GM21786 (cell line): Measurements from ENCODE around the gene DLX5.

Experiments
- ATAC-seq: cut with Tn5 transposase; IDR thresholded peaks from one replicate; pipeline ENCODE4 v1.9.1; 2021; ENCODE audit not compliant: unreplicated experiment

Gene DLX5

DNA sequence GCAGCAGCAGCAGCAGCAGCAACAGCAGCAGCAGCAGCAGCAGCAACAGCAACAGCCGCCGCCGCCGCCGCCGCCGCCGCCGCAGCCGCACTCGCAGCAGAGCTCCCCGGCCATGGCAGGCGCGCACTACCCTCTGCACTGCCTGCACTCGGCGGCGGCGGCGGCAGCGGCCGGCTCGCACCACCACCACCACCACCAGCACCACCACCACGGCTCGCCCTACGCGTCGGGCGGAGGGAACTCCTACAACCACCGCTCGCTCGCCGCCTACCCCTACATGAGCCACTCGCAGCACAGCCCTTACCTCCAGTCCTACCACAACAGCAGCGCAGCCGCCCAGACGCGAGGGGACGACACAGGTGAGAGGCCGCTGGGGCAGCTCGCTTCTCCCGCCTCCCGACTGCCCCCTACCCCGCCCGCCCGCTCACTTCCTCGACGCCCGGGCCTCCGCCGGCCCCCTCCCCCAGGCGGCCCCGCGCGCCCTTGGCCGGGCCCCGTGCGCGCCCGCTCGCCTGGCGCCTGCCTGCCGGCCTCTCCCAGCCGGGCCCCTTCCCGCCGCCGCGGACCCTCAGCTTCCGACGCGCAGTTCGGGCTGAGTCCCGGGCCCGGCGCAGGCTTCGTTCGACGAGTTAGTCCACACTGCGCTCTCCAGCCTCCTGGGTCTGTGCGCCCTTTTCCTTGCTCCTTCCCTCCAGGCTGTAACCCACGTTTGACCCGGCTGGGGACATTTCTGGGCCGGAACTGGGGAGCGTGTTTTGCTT is 18.4 kb downstream of the DLX5 start:
- ATAC-seq = peak; percentile 71

GRCh38 chr7:97005183-97006054 is 19.2 kb downstream of the DLX5 start, which contains the start of gene DLX6:
Gene DLX6 (plus strand): TSS chr7:97005553. CDS start chr7:97005978, 425 bp downstream.
- no peak for ATAC-seq

DNA sequence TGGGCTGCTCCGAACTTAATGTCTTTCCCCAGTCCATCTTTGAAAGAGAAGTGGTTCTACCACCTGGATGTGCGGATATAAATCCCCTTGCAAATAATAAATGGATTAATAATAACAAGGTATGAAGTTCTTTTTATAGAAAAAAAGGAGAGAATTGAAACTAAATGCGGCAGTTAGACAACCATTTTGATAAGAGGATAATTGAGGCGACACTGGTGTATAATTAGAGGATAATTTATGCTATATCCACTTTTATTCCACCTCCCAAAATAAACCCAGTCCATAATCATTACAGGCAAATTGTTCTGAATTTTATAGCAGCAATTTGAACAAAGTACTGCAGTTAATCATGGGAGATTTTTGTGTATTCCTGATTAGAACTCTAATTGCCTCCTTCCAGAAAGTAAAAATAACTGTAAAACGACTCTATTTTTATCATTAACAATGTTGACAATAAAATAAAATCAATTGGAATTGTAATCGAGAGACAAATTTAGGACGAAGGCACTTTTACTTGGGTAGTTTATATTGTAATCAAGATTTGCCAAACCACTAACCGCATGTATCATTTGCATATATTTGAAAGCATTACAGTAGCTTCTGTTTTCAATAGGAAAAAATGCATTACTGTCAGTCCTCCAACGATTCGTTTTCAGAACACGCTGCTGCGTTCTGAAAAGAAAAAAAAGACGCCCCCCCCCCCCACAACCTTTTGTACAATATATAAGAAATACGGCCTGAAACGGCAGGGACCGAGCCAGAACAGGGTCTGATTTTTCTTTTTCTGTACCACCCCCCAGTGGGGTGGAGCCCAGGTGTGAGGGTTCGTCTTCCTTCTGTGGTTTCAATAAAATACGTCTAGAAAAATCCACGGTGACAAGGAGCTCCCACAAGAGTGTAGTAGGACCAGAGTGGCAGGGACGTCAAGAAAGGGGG is 20.1 kb downstream of the DLX5 start:
- ATAC-seq = no peak

GRCh38 chr7:97003262-97004246 is 21.1 kb downstream of the DLX5 start:
- no peak for ATAC-seq

DNA sequence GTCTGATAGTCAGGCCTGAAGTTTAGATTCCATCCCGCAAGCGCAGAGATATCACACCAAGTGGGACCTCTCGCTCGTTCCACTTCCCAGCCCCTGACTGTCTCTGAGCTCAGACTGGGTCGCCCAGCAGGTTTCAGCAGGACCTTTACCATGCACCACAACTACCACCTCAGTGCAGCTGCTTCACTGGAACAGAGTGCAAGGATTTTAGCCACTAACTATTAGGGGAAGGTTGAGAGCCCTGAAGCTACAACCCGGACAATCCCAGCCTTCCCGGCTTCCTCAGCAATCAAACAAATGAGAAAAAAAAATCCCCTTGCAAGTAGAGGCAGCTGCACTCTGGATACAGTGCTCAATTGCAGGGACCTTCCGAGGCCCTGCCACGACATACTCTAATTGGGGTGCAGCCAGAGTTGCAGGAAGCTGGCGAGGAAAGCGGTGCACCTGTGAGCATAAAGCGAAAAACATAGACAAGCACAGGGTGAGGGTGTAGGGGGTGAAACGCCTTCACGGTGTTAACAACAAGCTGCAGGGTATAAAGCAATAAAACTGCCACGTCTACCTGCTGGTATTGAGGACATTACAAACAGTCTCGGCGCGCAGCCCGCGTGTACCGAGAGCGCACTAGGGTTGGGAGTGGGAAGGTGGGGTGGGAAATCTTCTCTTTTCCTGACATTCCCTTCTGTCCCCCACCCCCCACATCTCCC is 21.9 kb downstream of the DLX5 start:
- no peak for ATAC-seq

GRCh38 chr7:97001656-97002554 is 22.7 kb downstream of the DLX5 start:
- no peak for ATAC-seq

DNA sequence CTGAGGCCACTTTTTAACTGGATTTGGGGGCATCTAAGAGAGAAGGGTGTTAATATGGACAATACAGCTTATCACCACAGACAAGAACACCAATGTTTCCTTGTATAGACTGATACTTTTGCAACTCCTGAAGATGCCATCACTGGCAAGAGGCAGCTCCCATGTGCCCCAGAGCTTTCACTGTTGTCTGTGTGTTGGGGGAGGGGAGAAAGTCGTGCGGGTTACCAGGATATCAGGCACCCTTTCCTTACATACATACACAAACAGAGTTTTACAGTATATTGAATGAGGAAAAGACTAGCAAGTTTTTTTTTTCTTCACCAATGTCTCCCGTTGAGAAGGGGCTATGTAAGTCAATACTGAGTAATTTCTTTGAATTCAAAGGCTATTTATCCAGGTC is 23.4 kb downstream of the DLX5 start:
- no peak for ATAC-seq

DNA sequence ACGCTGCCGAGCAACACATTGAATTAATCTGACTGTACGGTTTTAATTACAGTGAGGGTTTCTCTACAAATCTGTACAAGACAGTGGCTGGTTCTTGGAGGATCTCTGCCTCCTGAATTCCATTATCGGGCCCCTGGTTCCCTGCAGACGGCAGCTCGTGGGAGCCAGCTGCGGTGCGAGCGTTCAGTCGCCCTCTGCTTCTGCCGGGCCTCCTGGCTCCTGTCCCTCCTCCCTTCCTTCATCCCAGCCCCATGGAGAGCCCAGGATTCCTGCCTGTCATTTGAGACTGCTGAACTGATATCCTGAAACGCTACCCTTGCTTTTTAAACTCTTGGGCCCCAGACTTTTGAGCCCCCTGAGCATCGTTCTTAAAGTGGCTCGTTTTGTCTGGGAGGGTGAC is 25.9 kb downstream of the DLX5 start:
- no peak for ATAC-seq

DNA sequence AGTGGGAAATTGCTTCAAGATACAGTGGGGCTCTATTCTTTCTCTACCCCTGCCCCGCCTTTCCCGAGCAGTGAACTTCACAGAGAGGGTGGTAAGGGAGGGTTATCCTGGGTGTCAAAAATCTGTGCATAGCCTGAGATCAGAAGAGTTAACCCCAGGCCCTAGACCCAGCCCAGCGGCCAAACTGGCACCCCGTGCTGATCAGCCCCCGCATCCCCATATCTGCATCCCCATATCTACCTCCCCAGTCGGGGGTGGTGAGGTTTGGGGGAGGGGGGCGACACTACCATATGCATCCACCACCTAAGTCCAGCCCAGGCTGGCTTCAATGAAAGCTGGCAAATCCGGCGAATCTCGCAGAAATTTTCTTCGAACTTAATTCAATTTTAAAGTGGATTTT is 26.3 kb downstream of the DLX5 start:
- ATAC-seq = no peak

DNA sequence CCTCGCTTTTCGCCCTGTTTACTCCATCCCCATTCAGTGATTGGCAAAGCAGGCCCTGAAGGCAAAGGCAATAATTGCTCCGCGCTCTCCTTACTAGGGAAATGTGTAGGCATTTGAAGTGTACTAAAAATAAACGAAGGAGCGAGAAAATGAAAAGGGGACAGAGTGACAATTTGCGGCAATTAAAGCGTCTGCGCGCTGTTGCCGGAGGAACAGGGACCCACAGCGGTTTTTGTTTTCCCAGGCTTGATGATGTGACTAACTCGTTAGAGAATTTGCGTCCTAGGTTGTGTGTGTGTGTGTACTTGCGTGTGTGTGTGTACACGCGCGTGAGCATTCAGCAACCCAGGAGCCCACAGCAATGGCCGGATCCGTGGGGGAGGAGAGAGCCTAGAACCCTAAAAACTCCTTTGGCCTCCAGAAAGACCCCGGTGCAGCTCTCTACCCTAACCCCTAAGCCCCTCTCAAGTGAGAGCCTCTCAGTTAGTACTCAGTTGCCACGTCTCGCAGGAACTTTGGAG is 27.1 kb downstream of the DLX5 start:
- no peak for ATAC-seq

DNA sequence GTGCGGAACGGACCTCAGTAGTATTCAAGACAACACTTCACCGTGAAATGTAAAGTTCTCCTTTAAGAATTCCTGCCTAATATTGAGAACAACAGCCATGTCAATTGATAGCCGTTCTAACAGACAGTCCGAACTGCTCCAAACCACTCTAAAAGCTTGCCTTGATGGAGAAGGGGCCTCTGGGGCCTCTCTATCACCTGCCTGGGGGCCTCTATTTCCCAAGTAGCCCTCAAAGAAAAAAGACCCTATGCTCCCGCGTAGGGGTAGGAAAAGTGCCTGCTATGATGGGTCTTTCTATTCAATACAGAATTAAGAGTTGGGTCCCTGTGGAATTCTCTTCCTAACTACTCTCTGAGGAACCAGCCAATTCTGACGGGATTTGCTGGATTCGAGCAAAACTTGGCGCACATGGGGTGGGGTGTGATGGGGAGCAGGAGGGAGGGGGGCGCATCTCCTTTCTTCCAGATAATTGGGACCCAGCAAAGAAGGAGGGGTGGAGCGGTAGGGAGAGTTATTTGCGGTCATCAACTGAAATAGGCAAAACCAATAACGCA is 27.6 kb downstream of the DLX5 start:
- no peak for ATAC-seq

DNA sequence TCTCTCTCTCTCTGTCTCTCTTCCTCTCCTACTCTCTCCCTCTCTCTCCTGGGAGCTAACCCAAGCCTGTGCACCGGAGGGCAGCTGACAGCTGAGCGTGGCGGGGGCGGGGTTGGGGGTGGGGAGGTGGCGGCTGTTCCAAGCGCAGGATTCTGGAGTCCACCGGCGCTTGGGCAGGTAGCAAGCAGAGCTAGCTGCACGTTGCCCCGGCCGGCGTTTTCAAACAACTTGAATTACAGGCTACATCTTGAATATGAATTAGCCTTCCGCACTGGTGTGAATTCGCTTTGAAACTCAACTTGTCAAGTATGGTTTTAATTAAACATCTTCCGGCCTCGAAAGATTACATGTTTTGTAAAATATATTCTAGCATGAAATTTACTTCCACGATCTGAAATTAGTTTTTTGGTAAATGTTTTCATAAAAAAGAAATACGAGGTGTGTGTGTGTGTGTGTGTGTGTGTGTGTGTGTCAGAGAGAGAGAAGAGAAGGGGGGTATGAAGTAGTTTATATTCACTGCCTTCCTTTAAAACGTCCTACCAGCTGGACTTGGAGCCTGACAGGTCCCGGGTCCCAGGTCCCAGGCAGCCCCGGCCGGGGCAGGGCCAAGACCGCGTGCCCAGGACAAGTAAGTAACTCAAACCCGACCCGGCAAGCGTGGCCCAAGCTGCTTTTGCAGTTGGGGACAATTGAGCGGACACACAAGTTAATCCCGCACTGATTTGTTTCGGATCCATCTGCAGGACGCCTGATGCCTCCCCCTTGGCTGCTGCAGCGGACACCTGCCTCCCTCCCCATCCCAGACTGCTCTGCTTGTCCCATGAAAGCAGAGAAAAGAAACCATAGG is 28.3 kb downstream of the DLX5 start:
- no peak for ATAC-seq

- ATAC-seq = no peak
Observed at GRCh38 chr7:96995406-96996110, 29.1 kb downstream of the DLX5 start.

- no peak for ATAC-seq
Observed at GRCh38 chr7:96993980-96994379, 30.7 kb downstream of the DLX5 start.

DNA sequence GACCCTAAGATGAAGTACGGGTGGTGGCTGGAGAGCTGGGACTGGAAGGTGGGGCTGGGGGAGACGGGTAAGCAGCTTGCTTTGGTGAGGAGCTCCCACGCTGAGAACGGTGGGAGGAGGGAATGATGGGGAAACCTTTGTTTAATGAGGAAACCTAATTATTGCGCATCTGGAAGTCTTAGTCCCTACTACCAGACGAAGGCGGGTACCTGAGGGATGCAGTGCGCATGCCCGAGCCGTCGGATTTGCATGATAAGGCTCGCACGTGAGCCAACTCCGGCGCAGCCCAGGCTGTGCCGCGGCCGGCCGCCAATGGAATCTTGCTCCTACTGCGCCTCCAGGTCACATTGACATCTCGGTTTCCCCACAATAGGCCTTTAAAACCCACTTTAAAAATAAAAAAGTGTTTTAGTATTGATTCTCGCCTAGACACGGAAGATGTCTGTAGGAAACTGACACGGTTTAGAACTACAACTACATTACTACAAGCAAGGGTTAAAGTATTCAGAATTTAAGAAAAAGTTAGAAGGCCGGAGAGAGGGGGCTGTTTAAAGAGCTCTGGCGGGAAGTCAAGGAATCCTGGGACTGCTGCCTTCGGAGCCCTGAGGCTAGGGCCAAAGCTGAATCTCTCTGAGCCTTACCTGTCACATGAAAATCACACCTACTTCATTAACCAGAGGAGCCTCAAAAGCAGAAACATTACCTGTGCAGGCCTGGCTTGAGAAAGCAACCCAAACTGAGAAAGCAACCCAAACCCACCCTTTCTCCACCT is 31.4 kb downstream of the DLX5 start:
- no peak for ATAC-seq
